ENCODE measurements around the gene ARHGAP20. TPM values are rescaled to one million over a fixed set of nuclear protein-coding genes. Genes with fewer than 3 reads are reported as not detected.

ARHGAP20 gene
- total and polyA plus RNA-seq, 2 of the 4 experiments (the other 2 are of a cell fraction): 1.4 to 2.5 TPM

GRCh38 chr11:110738641-110739040 is 26.4 kb upstream of the ARHGAP20 start:
- Histone ChIP-seq H3K4me2 (ENCODE audit: low read depth, low read length) (no peak overlapping the region), H2AK5ac (ENCODE audit: low read depth, low read length) (no peak overlapping the region), H2AK9ac (replicated peaks; ENCODE audit: low read depth, low read length, poor library complexity) (no peak overlapping the region), H3K79me1 (ENCODE audit: low read depth in 1 of 2, low read length in 2 of 2) (no peaks in the 10 kb centered on the region), H3K56ac (ENCODE audit: extremely low read depth, insufficient read depth, low read length) (no peak overlapping the region), H3K9ac (ENCODE audit: low read depth, low read length) (no peak overlapping the region), H4K8ac (ENCODE audit: low read depth in 2 of 2, low read length in 2 of 2) (no peak overlapping the region), H4K5ac (ENCODE audit: low read depth, low read length) (no peak overlapping the region), H4K20me1 (ENCODE audit: insufficient read depth, low read length) (no peaks in the 10 kb centered on the region), H3K36me3 (ENCODE audit: control insufficient read depth, insufficient read depth, low read length) (no peaks in the 10 kb centered on the region), H3K18ac (ENCODE audit: low read depth, low read length) (no peak overlapping the region), H3K4me1 (ENCODE audit: control insufficient read depth, insufficient read depth, low read length) (no peaks in the 10 kb centered on the region), H2BK15ac (ENCODE audit: low read depth, low read length) (no peak overlapping the region), H3K4ac (ENCODE audit: low read depth, low read length) (no peak overlapping the region), H3K23ac (ENCODE audit: low read depth, low read length) (no peak overlapping the region), H3K4me3 (ENCODE audit: insufficient read depth, low read depth, low read length) (no peak overlapping the region), H2BK120ac (ENCODE audit: low read depth, low read length) (no peak overlapping the region), H3K9me1 (ENCODE audit: insufficient read depth, low read length) (no peaks in the 10 kb centered on the region), H2BK5ac (ENCODE audit: low read depth, low read length, poor library complexity, severe bottlenecking) (no peak overlapping the region), H3K9me3 (ENCODE audit: control insufficient read depth, insufficient read depth, low read length) (no peaks in the 10 kb centered on the region), H3K27me3 (ENCODE audit: control insufficient read depth, insufficient read depth, low read length) (no peaks in the 10 kb centered on the region), H4K91ac (ENCODE audit: insufficient read depth, low read depth, low read length) (no peak overlapping the region), H2BK20ac (ENCODE audit: low read depth, low read length) (no peak overlapping the region), H3K14ac (replicated peaks; ENCODE audit: low read depth, low read length) (no peak overlapping the region), H2AFZ (replicated peaks; ENCODE audit: low read length, poor library complexity) (no peak overlapping the region), H3K27ac (ENCODE audit: insufficient read depth, low read length) (no peak overlapping the region)
- ChIA-PET CTCF (no interaction called here), POLR2A (ENCODE audit: unreplicated experiment) (no interaction called here)
- no TSS peak for BruUV-seq (replicated peaks)
- no CpG with 5 or more reads among the region's 1 CpG for WGBS, 2 experiments (ENCODE audit: extremely low coverage in 2 of 2, insufficient read length in 1 of 2)
- in situ Hi-C loops (cut with MboI; ENCODE audit: low sequenced_read_pairs): no loop called here
- intact Hi-C loops (cut with micrococcal nuclease): no loop called here
- TF ChIP-seq MAZ (IDR thresholded peaks at IDR 0.05; ENCODE audit: borderline replicate concordance, low read depth, low read length): no peak
- no peak for TF ChIP-seq CTCF (conservative IDR thresholded peaks at IDR 0.05; ENCODE audit: low read depth, low read length)
- no peak for TF ChIP-seq FOS (IDR thresholded peaks at IDR 0.05; ENCODE audit: low read depth, low read length)
- TF ChIP-seq MXI1 (IDR thresholded peaks at IDR 0.05; ENCODE audit: borderline replicate concordance, low read depth, low read length): no peak
- ATAC-seq (ENCODE audit: low read depth) (no peak), DNase-seq (no peak)
- dilution Hi-C loops (cut with HindIII; ENCODE audit: low sequenced_read_pairs, unreplicated experiment): no loop called here
